IPS-11a (cell line): ENCODE results near the gene HNRNPA0.

ENCODE experiments used
- H3K4me3 ChIP-seq: one replicate; pipeline ENCODE4 v1.5.1; 2013; ENCODE audit warnings: low read depth, low read length, control low read depth

Gene HNRNPA0

DNA sequence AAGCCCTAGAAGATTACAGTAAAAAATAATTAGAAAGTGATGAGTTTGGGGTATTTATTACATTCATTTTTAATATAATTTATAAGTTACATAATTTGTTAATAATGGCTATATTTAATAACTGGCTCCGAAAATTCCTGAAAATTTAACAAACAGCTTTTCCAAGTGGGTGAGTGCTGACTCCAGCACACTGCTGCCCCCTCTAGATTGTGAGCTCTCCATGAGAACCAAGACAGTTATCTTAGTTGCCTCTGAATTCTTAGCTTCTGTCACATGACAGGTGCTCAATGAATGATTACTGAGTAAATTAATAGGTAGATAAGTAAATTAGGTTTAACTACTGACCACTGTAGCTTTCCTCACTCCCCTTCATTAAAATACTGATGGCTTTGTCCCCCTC lies 26.1 kb downstream of the HNRNPA0 start:
- no peak overlapping the region for H3K4me3 ChIP-seq

DNA sequence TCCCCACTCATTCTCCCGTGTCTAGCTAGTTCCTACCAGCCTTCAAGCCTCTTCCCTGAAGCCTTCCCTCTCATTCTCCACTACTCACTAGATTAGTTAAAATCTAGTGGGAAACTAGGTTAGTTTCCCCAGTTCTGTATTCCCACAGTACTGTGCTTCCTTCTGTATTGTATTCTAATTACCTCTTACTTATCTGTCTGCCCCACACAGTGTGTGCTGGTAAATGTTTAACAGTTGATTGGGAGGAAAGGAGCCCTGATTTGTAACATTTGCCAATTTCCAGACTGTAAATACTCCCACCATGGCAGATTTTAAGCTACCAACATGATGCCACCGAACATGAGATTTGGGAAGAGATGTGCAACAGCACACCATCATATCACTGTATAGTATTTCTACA lies 26.5 kb downstream of the HNRNPA0 start:
- H3K4me3 ChIP-seq = no peak overlapping the region

DNA sequence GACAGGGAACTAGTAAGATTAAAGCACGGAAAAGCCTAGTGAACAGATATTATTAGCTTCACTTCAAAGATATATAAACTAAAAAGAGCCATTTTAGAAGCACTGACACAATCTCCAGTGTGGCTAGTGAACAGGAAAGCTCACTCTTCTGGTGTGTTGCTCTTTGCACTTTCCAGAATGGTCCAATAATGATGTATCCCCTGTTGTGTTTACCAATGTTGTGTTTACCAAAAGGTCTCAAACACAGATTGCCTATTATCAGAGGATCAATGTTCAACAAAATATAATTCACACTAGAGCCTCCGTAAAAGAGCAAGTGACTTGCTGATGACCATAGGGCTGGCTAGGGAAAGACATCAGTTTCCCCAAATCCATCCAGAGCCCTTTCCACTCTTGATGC lies 29.9 kb downstream of the HNRNPA0 start:
- H3K4me3 ChIP-seq = no peak overlapping the region

DNA sequence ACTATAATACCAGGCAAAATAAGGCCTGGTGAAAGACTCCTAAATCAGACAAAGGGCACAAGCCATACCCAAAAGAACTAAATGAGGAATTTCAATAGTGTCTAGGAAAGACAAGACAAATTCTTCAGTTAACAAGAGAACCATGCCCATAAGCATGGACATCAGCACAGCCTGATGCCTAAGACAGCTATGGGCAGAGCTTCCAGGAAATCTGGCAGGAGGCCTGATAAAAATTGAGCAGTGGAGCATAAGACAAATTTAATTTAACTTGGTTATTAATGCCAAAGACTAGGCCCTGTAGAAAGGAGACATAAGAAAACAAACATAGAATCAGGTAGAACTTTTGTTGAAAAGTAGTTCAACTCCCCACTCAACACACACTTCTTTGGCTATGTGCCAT lies 35.6 kb downstream of the HNRNPA0 start:
- no peak overlapping the region for H3K4me3 ChIP-seq

DNA sequence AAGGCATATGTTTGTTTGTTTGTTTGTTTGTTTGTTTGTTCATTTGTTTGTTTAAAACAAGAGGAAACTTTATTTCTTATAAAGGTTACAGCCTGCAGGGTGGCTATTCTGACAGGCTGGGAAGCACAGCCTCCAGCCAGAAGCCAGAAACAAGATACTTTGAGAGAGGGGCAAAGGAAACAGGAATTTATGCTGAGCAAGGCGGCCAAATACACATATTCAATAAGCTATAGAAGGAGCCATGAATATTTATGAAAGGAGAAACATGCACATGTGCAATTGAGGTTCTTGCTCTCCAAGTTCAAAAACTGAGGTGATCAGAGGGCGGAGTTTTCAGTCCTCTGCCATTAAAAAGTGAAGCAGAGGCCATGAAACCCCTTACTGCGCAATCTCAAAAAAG lies 37.8 kb downstream of the HNRNPA0 start:
- H3K4me3 ChIP-seq = no peak overlapping the region

DNA sequence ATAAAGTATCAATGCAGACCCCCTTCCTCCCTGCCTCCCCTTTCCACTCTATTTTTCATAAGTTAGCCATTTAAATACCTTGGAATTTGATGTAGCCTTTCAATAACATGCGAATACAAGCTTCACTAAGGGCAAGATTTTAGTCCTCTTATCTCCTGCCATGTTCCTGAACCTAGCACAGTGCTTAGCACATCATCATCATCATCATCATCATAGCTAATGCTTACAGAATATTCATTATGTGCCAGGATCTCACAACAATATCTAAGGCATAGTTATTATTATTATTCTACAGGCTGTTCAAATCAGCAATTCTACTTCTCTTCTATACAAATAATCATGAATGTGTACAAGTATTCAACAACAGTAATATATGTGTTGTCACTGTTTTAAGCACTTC lies 38.7 kb downstream of the HNRNPA0 start:
- H3K4me3 ChIP-seq = no peak overlapping the region

DNA sequence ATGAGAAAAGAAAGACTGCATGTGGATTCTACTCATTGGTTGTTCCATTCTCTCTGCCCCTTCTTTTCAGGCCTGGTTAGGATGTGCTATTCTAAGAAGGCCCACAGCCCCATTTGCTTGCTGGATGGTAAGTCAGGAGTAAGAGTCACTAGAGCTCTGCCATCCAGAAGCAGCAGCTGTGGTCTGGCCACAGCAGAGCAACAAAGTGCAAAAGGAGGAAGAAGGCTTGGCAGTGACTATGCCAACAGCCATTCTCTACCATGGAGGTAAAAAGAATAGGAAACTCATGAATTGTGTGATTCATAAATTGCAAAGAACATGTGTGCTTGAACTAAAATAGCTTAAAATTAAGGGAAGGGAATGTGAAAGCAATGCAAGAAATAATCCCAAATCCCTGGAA lies 39.2 kb downstream of the HNRNPA0 start:
- no peak overlapping the region for H3K4me3 ChIP-seq

DNA sequence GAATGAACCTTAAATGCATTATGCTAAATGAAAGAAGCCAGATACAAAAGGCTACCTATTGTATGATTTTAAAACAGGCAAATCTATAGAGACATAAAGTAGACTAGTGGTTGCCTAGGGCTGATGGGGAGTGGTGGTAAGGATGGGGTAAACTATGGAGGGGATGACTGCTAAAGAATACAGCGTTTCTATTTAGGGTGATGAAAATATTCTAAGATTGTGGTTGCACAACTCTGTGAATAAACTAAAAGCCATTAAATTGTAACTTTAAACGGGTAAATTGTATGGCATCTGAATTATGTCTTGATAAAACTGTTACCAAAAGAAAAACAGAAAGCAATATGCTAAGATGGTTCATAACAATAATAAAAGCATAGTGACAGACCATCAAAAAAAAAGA lies 39.7 kb downstream of the HNRNPA0 start:
- H3K4me3 ChIP-seq = no peak overlapping the region

DNA sequence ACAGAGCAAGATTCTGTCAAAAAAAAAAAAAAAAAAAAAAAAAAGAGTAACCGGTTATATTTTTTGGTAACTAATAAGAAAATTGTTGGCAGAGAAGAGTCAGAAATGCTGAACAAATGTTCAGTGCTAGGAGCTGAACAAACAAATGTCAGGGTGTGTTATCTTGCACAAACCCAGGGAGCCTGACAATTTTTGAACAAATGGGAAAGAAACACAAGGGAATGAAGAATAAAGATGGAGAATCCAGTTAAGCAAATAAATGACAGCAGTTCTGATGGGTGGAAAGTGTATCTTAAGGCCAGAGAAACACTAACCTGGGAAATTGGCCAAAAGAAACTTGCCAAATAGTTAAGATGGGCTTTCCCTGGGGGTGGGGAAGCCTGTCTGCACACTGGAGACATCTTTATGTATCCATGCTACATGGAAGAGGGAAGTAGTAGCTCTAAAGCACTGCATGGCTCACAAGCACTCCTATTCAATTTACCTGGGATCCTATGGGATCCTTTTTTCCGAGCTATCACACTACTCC lies 42.0 kb downstream of the HNRNPA0 start:
- H3K4me3 ChIP-seq = no peak overlapping the region

DNA sequence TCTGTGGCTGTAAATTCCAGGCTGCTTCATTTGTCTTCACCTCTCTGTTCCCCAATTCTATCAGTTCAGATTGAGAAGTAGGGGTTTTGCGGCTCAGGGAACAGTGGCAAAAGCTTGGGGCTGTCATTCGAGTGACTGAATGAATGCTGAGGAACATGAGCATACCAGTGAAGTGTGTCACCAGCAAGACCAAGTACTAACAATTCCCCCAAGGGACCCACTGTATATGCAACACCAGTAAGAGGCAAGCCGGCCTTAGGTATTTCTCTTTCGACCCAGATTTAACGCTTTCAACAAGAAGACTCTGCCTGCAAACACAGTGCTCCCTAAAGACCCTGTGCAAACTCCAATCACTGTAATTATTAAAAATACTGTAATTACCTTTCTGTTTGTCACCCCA lies 44.1 kb downstream of the HNRNPA0 start:
- H3K4me3 ChIP-seq = no peak overlapping the region

DNA sequence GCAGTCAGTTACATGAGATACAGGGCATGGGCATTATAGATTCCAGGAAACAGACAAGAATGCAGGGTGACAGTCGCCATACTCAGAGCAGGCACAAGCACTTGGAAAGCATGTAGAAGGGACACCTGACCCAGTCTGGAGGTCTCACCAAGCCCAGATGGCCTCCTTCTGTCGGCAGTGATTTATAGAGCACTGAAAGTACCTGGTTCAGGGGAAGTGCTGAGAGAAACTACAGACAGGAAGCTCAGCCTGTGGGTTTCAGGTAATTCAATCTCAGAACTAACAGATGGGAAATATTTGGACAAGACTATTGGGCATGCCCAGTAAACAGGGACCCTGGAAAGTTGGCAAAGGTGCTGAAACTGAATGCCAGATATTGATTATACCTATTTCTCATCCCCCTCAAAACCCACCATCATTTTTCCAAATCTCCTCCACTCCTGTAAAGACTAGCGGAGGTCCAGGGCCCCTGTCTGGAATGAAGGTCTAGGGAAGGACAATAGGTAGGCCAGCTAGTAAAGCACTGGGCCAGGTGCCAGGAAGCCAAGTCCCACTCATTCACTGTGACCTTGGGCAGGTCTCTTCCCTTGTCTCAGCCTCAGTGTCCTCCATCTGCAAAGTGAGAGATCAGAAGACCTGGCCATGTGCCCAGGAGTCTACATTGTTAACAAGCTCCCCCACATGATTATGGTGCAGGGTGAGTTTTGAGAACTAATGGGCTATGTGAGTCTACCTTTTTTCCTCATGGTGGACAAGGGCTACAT lies 45.2 kb downstream of the HNRNPA0 start:
- H3K4me3 ChIP-seq = no peak overlapping the region

DNA sequence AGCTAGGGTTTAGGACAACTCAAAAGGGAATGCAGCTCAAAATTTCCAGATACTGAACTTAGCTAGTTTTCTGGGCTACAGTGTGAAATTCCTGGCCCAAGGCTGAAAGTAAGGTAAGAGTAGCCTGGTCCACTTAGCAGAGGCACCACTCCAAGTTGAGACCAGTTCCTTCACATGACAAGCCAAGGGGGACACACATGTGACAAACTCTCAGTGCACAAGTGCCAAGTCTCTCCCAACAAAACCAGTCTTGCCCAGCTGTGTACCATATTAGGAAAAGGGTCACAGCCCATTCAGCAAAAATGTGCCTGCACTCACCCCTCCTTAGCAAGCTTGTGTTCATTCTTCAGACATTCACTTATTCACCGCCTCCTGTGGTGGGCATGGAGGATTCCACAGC lies 46.1 kb downstream of the HNRNPA0 start:
- no peak overlapping the region for H3K4me3 ChIP-seq

DNA sequence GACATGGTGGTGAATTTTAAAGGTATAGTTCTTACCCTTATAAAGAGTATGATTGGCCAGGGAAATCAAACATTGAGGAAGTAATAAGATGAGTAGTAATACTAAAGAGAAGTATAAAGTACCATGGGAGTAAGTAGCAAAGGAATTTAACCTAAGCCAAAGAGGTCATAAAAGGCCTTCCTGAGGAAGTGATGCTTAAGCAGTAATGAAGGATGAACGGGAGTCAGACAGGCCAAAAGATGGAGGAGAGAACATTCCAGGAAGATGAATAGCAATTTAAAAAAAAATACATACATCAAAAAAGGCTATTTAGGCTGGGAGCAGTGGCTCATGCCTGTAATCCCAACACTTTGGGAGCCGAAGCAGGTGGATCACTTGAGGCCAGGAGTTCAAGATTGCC lies 47.3 kb downstream of the HNRNPA0 start:
- no peak overlapping the region for H3K4me3 ChIP-seq

DNA sequence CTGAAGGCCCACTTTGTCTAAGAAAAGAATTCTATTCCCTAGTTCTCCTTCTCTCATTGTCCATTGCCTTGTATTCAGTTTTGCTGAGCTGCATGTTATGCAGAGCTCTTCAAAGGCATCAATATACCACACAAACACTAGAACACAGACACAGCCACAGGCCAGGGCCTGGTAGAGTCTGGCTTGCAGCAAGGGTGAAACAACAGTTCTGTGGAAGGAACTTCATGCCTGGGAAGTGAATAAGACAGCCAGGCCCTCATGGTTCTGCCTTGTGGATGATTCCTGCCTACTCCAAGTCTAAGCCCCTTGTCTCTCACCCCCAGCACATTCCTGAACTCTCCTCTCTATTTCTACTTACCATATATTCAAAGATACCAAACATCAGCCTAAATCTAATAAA lies 49.1 kb downstream of the HNRNPA0 start:
- H3K4me3 ChIP-seq = no peak overlapping the region

DNA sequence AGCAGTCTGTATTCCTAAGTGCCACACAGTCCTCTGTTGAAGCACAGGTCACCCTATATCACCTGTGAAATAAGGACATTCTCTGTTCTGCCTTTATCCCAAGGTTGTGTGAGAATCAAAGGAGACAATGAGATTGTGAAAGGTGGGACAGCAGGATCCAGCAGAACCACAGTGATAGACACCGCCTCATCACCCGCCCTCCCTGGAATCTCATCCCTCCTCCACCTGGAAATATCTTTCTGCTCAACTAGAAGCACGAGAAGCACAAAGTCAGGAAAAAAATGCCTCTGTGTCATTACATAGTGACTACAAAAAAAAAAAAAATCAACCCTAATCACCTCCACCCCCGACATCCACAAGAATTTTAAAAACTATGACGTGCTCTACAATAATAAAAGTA lies 50.6 kb downstream of the HNRNPA0 start:
- H3K4me3 ChIP-seq = no peak overlapping the region

DNA sequence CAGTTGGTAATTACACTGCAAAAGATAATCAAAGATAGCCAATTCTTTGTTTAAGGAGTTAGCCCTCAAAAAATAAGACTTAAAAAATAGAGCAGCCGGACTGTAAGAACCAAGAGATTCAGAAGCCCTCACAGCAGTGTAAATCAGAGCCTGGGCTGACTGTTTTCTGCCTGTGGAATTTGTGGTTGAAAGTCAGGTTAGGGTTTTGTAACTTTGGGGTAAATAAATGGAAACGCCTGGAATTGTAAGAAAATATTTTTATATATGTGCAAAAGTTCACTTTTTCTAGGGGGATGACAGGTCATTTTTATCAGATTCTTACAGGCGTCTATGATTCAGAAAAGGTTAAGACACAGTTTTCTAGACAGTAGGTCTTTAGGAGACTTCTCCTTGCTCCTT lies 53.9 kb downstream of the HNRNPA0 start:
- no peak overlapping the region for H3K4me3 ChIP-seq

DNA sequence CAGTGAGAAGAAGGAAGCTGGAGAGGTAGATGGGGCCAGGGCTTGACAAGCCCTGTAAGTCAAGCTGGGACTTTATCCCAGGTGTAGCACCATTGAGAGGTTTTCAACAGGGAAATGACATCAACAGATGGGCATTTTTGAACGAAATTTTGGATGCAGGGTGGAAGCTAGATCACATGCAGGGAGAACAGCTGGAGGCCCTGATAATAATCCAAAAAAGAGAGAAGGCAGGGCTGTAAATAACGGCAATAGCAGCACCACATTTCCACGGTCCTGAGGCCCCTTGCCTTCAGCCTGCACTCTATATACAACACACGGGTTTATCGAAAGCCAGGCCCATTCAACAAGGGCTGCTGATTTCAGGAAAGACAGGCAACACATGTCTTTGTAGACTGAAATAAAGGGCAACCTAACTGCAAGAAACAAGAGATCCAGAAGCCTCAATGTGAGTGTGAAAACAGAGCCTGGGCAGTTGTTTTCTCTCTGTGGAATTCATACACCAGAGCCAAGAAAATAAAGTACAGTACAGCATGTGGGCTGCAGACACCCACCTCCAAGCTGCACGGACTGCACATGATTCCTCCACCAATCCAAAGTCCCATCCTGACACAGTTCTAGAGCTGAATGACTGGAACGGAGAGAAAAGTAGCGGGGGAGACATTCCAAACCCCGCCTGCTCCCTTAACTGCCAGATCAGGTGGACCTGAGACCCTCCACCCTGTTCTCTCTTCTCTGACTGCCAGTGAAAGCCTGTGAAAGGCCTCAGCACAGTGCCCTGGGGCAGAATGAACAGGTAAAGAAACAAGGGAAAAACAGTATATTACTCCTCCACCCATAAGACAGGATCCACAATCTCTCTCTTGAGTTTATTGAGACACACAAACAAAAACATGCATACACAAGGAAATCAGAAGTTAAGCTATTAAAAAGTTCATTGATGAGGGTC lies 54.6 kb downstream of the HNRNPA0 start:
- H3K4me3 ChIP-seq = no peak overlapping the region

DNA sequence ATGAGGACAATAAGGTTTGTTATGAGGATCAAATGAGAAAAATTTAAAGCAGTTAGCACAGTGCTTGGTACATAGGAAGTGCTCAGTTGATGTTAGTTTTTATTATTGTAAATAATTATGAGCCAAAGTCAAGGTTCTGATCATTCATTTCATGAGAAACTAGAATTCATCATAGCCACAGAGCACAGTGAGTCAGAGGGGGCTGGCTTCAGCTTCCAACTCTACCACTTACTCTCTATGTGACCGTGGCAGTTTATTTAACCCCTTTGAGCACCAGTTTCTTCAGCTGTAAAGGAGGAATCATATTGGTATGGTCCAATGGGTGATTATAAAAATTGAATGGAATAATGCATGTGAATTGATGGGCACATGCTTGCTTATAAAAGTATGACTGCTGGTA lies 57.7 kb downstream of the HNRNPA0 start:
- H3K4me3 ChIP-seq = no peak overlapping the region

DNA sequence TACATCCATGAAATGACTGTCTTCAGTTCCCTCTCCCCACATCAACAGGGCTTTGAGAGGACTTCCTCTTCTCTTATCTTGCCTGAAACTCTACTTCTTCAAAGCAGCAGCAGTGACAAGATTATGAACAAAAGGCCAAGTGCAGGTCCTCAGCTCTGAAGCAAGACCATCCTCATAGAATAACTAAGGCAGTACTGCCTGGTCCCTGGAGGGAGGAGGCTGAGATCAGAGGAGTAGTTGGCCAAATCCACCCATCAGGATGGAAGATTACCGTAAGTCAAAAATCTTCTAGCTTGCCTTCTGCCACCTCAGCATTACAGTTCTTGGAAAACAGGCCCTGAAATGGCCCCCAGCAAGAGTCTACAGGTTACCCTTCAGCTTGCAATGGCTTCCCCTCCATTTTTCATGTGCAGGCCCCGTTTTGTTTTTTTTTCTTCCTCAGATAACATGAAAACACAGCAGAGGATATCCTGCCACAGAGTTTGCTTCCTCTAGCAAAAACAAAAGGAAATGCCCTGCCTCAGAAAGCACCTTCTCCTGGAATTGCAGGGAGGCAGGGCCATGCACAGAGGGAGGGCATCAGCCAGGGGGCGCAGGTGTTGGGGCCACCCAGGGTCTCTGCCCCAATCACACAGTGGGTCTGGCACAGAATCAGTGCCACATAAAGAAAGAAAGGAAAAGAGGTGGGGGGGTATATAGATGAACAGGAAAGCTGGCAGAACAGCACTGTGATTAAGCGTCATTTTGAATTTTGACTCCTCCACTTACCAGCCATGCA lies 58.3 kb downstream of the HNRNPA0 start:
- no peak overlapping the region for H3K4me3 ChIP-seq
